ENCODE results near the gene KRT2.

GRCh38 chr12:52615912-52616311 lies 36.1 kb downstream of the KRT2 start:
- TF ChIP-seq CTCF (conservative IDR thresholded peaks at IDR 0.05) (no peak), EZH2 (IDR thresholded peaks at IDR 0.05; ENCODE audit: low read depth) (no peak)
